GM04504 (cell line): ENCODE data around the gene SH3RF1.
"Not testable (repeated sequence)": the region's sequence is repeated elsewhere in the genome, so short reads cannot be mapped to it uniquely, and the experiment has no call there.

Experiments used
- DNase-seq: peaks from one replicate; pipeline ENCODE4 v3.0.0-alpha.2; 2012; ENCODE audit warnings: low read depth

Gene SH3RF1

DNA sequence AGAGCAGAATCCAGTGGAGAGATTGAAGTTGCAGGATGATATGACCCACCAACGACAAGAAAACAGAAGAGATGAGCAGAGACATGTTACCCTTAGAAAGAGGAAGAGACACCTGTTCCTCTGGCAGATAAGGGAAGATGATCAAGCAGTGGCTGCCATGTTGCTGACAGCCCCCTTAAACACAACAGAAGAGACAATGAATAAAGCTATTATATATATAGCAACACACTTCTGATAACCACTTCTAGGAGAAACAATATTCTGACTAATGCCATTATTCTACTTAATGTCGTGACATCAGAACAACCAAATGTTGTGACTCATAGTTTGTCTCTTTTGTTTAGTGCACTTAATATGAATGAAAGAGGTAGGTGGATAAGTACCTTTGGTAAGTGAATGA is 44.9 kb downstream of the SH3RF1 start:
- no peak for DNase-seq

DNA sequence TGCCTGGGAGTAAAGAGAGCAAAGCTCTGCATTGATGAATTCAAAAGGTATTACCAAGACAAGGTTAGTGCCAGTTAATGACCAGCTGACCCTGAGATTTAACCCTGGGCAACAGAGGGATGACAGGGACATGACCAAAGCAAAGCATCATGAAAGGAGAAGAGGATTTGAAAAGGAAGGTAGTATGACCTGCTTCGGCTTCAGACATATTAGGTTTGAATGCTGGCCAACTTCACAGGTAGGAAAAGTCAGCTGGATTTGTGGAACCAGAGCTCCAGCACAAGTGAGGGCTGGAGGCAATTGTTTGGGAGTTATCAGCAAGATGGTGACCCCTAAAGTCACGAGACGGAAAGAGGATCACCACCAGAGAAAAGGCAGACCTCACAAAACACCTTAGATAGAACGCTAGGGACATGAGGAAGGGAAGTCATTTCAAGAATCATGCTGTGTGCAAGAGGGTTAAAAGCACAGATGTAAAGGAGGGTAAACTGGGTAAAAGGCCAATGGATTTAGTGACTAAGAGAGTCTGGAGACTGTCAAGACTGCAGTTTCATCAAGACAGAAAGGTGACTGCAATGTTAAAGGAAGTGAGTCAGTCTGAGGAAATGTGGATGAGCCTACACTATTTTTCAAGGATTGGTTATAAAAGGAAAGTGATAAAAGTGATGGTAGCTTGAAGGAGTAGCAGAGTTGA is 45.6 kb downstream of the SH3RF1 start:
- peak; percentile 93 for DNase-seq

DNA sequence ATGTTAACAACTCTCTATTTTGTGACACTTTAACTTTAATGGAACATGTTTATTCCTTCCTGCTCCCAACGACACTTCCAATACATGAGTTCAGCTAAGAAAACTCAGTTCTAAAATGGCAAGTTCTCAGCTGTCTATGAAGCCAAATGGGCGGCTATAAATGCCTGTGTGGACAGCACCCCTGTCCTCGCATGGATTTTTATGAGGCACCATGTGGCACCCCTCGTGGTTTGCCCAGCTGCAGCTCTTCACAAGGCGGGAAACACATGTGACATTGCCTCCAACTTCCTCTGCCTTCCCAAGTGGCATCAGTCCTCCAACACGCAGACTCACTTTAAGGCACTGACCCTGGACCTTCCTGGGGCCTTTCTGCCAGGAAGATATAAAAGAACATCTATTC is 48.0 kb downstream of the SH3RF1 start:
- no peak for DNase-seq

DNA sequence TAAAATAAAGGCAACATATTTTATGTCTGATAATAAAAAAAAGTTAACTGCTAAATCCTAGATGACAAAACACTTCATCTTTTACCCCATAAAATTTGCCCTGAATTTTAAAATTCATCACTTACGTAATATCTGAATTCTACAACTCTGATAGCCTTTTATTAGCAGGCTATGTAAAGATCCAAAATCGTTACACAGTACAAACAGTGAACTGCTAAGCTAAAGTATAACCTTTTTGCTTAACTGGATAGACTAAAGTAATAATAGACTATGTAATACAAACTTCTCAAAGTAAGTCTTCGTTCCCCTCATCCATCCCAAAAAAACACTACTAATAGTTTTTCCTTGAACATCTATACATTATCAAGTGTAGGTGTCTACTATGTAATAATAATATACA is 49.1 kb downstream of the SH3RF1 start:
- DNase-seq: no peak

DNA sequence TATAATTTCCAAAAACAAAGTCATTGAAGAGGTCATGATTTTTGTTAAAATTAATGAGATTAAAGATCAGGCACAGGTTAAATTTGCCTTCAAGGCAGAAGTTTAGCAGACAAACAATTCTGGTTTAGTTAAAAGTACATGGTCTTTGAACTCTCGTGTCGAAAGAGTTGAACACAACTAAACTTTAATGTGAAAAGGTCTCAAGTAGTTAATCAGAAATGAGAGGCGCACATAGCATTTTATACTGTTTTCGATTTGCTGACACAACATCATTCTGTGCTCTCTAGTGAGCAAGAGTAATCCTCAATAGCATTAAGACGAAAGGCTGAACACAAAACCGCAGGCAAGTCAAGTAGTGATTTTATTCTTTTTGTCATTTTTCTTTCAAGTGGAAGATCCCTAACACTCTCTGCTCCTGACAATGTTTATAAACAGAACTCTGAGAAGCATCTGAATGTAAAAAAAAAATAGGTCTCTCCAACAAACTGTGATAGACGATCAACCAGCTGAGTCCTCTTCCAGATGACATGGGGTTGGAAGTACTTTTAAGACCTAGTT is 49.8 kb downstream of the SH3RF1 start:
- no peak for DNase-seq

DNA sequence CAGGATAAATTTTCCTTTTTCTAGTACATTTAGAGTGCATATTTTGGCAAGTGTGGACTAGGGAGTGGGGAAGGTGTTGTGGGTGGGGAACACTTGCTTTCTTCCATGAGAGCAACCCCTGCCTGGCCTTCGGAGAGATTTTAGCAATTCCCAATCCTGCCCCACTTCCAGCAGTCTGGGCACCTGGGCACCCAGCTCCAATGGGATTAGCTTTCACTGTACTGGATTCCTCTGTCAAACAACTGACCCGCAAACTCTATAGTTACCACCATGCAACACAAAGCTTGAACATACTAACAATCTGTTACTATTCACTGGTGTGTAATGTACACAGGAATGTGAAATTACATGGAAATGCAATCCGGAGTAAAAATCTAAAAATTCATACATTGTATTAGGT is 50.3 kb downstream of the SH3RF1 start:
- DNase-seq: no peak

DNA sequence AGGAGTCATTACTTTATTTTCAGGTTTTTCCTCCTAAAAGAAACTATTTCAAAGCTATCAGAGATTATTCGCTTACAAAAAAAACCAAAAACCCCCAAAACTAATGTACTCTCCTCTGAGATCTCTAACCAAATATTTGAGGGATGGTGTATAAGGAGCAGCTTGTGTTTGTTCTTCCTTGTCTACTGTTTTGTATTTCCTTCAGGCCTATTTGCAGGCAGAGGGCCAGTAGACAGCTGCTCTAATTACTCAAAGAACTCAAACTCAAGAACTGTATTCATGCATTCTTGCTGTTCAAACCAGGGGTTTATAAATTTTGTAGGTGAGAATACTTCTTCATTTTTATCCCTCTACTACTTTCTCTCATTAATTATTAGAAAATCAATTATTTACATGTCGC is 51.3 kb downstream of the SH3RF1 start:
- DNase-seq: no peak

DNA sequence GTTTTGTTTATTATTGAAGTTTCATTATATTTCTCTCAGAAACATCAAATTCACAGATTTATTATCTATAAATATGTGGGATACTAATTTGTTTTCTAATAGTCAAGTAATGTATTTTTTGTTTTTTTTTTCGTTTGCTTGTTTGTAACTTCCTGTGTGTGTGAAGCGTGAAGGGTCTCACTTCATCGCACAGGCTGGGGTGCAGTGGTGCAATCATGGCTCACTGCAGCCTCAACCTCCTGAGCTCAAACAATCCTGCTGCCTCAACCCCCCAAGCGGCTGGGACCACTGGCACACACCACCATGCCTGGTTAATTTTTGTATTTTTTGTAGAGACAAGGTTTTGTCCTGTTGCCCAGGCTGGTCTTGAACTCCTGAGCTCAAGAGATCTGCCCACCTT is 55.1 kb downstream of the SH3RF1 start:
- no peak for DNase-seq

DNA sequence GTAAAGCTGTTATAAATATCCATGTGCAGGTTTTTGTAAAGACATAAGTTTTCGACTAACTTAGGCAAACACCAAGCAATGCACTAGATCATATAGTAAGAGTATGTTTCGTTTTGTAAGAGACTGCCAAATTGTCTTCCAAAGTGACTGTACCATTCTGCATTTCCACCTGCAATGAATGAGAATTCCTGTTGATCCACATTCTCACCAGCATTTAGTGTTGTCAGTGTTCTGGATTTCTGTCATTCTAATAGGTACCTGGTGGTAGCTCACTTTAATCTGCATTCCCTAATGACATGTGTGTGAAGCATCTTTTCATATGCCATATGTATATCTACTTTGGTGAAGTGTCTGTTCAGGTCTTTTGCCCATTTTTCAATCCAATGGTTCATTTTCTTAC is 57.8 kb downstream of the SH3RF1 start:
- no peak for DNase-seq

DNA sequence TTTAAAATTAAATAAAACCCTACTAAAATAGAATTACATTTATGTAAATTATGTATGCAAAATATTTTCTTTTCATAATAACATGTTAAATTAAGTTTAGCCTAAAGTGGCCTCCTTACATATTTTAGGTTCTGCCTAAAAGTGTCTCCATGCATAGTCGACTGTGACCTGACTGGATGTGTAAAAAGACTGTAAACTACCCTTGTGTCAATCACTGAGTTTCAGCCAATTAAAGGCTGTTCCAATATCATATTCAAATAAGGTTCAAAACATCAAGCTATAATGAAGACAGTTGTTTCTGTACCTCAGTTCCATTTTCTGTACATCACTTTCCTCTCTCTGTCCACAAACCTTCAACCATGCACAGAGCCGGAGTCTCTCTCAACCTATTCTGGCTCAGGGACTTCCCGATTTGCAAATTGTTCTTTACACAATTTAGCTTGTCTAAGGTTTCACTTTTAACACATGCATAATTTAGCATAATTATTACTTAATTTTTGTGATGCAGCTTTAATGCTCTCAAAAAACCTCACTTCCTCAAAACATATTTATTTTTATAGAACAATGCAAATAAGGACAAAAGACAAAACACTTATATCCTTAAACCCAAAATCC is 60.1 kb downstream of the SH3RF1 start:
- no peak for DNase-seq

DNA sequence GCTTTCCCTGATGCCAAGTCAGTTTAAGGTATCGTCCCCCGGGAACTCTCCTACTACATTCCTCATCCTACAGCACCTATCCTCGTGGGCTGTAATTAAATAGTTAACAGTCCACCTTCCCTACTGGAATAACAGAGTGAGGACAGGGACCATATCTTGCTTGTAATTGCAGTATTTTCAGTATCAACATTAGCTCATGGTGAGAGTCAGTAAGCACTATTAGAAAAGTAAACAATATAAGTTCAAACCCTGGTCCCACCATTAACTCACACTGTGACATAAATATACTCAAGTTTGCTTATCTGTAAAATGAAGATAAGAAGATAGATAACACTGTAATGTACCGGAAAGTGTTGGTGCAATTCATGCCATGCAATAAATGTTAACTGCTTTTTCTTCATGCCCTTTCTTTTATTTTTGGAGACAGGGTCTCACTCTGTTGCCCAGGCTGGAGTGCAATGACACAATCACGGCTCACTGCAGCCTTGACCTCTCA is 61.3 kb downstream of the SH3RF1 start:
- DNase-seq: no peak

DNA sequence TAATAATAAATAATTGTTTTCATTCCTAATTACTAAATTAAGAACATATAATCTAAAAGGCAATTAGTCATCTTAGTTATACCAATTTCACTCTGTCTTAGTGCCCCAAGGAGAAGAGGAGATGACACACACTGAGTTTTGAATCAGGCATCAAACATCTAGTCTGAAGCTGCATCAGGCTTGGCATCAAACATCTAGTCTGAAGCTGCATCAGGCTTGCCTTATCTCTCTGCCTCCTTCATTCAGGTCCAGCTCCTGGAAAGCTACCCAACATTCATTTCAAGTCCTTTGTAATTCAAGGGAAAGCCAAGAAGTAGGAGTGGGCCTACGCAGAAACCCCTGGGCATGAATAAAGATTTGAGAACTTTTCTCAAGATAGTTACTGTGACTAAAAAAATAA is 62.2 kb downstream of the SH3RF1 start:
- no peak for DNase-seq

DNA sequence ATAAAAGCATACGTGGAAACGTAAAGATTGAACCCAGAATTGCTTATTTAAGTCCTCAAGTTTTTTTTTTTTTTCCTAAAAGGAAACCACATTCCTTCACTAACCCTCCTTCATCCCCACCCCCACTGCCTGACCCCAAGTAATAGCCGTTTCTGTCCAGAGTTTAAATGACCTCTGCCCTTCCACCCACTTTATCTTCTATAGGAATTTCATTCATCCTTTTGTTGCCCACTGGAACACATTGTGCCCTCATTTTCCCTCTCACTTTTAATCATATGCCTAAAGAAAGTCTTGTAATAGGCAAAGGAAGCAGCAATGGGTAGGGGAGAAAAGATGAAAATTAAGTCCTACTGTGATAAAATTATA is 62.7 kb downstream of the SH3RF1 start:
- no peak for DNase-seq

DNA sequence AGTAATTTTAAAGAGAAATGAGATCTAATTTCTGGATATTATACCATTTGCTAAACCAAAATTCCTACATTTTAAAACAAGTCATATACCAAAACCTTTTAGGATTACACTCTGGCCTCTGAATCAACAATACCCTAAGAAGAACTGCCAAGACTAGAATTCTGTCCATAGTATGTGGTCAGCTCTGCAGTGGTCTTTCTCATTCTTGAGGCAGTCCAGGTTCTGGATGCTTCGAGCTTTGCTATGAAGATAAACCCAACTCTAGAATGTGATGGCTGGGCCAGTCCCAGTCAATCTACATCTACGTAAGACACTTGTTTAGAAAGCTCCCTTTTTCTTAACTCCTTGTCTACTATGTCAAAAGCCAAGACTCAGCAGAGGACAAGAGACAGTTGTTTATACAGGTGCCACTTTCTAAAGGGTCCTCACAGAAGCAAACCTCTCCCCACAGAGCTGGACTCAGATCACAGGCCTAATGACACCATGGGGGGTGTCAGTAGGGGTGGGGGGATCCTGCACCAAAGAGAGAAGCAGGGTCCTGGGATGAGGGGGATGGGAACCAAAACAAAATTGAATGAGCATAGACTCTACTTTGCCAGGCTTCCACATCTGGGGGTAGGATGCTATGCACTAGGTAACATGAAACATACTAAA is 63.2 kb downstream of the SH3RF1 start:
- no peak for DNase-seq

DNA sequence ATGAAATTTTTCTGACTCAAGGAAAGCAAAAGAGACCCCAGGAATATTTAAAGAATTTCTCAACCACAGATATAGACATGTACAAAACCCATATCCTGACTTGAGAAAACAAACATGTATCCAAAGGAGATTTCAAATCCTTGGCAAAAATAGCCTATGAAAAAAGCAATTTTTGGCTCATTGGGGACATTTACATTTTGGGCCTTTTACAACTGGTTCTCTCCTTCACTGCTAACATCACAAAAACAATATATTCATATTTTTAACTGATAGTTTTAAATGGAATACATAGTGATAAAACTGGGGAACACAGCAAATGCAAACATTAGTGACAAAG is 65.0 kb downstream of the SH3RF1 start:
- DNase-seq: no peak

DNA sequence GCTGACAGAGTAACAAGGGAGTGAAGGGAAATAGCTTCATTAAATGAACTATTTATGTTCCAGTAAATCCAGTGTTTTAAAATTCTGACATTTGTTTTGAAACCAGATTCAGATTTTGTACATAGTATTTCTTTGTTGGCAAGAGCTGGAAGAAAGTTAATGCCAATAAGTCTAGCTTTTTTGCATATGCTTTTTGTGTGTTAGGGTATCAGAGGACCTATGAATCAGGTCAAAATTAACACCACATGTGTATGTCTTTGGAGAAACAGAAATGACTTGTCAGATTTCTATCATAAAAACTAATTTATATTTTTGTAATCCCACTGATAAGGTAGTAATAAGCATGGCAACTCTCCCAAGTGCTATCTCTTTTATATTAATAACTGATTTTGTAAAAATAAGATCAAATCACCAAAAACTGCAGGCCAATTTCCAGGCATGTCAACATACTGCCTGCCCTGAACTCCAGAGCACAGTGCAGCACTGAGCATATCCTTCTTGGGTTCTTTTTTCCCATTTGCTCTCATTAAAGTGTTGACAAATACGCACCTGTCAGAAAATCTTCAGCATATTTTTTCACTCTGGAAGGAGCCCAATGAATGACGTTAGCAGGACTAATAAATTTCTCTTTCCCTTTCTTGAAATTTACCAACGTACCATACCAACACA is 65.5 kb downstream of the SH3RF1 start:
- DNase-seq: no peak

DNA sequence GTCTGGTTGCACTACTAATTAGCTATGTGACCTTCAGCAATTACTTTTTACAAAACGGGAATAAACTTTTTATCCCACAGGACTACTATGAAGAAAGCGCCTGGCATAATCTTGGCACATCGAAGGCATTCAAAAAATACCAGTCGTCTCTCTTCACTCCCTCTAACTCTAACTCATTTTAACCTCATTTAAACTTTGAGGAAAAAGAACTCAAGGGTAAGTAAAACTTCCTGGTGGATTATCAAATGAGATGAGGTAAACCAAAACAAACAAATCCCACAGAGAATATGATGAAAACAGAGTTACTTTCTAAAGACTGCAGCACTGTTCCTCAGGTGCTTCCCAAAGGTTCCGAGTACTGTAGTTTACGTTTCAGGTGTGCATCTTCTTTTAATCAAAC is 66.9 kb downstream of the SH3RF1 start:
- DNase-seq: no peak

DNA sequence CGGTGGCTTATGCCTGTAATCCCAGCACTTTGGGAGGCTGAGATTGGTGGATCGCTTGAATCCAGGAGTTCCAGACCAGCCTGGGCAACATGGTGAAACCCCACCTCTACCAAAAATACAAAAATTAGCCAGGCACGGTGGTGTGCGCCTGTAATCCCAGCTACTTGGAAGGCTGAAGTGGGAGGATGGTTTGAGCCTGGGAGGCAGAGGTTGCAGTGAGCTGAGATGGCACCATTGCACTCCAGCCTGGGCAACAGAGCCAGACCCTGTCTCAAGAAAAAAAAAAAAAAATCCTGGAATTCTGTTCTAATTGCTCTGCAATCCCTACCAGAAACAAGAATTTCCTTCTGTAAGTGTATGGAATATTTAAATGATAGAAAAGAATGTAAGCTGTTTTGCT is 67.5 kb downstream of the SH3RF1 start:
- not testable (repeated sequence) for DNase-seq

DNA sequence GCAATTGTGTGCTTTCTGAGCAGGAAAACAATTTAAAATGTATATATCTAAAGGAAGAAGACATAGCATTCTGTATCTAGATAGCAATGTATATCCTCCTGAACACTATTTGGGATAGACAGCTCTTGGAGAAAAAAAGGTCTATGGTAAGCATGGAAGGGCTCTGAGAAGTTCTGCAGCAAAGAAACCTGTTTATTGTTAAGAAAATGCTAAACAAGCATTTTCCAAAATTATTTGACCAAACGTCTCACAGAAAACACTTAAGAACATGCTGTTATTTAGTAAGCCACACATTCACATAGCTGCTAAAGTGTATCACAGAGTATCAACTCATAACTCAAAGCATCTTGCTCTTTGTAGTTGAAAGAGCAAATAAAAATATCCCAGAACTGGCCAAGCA is 67.9 kb downstream of the SH3RF1 start:
- DNase-seq: no peak

DNA sequence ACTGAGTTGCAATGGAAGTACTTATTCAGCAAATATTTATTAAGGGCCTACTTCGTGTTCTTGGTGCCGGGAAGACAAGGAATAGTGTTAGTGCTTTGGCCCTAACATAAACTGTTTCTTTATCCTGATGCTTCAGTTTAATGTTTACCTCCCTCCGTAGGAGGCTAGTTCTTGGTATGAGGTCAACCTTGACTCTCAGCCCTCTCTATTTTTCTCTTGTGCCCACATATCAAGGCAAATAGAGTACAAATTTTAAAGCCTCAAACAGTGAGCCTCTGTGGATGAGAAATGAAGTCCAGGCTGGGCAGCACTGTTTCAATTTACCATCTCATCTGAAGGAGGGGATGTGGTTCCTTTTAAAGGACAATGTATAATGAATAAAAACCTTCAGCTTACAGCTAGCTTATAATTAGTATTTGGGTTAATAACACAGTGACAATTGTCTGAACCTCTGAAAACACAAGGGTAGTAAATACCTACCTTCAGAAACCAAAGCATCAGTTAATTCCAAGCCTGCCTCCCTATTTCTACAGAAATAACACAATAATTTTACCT is 68.5 kb downstream of the SH3RF1 start:
- DNase-seq: no peak

DNA sequence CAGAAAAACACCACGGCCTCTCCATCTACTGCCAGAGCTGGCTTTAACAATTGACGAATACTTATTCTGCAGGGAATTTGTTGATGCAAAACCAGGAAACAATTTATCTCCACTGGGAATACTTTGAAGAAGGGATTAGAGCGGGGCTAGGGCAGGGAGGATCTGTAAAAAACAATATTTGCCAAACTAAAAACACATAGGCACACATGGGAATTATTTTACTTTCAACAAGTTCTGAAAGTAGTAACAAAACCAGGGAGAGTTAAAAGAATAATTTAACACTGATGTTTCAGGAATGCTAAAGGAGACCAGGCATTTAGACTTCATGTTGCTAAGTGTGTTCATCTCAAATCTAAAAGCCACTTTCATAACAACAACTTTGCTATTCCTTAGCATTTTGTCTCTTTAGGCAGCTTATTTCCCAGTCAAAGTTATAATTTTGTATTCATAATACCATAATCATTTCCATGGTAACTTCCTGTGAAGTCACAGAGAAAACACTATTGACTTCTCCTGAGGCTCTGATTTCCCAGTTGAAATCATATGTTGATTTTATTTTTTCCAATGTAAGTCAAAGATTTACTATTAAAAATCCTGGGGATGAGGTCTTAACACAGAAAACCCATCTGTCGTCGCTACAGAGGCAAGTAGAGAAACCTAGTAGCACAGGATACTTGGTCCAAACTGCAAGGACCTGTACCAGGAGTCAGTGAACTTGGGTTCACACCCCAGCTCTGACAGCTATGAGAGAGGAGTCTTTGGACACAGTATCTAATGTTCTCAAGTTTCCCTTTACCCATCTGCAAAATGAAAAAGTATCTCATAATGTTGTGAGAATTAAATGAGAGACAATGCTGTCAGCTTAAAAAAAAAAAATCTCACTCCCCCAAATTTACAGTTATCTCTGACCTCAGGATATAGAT is 69.3 kb downstream of the SH3RF1 start:
- DNase-seq: peak; percentile 21
